GM18526 (cell line): ENCODE measurements around the gene CHIA.

Source experiments
- POLR2A ChIP-seq: IDR thresholded peaks from 3 replicates; pipeline ENCODE4 v1.6.1; 2011; ENCODE audit not compliant: insufficient read length; ENCODE audit errors: extremely low read depth

CHIA gene

DNA sequence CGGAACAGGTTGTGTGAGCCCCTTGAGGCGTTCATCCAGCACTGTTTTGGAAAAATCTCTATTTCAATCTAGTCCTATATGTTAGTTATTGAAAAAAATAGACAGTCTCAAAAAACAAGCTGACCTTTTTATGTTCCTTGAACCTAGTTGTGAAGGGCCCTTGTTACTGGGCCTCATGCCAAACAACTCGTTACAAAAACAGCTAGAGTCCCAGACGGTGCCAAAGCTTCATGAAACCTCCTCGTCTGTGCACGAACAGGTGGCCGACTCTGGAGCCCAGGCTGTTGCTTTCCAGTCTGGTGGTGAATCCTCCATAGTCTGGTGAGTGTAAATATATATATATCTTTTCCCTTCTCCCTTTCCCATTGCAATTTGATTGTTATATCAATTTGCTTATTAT is at the start of gene CHIA:
Gene CHIA, plus strand, starts transcription at position 222 of the 400 bp plus-strand sequence. CDS start 19,617 bp downstream, outside the sequence.
- TF ChIP-seq POLR2A = no peak

DNA sequence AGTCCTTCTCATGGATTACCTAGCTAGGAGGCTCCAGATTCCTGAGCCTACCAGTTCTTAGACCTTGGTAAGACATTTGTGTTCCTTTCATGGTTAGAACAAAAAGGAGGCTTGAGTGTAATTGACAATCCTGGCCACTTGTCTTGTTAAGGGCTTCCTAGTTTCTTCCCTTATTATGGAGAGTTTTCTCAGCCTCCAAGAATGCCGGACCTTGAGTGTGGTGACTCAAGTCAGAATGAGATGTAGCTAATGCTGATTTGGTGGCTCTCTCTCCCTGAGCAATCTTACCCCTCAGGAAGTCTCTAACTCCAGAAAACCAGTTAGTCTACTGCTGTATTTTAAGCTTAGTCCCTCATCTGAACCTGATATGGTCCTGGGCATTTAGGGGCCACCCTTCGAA is 48.9 kb upstream of the CHIA start:
- no peak for TF ChIP-seq POLR2A

DNA sequence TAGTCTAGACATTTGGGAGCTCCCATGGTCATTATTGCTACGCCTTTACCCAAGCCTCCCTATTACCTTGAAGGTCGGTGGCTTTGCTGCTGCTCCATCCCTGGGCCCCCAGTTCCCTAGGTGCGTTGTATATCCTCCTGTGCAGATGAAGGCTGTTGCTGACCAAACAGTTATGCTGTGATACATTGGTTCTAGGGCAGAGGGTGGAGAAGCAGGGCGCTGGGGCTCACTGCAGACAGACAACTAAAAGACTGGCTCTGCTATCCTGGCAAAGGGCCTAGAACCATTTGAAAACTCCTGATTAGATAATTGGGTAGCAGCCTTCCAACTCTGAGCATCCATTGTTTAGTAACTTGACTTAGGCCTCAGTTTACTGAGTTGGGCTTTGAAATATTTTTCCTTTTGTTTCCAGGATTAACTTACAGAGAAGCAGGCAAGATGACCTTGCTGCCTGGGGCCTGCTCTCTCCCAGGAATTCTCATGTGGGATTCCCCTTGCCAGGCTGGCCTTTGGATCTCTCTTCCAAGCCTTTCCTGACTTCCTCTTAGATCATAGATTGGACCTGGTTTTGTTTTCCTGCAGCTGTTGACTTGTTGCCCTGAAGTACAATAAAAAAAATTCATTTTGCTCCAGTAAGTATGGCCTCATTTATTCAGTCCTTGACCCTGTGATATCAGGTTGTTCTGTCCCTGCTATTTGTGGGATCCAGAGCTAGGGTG is 47.7 kb upstream of the CHIA start:
- TF ChIP-seq POLR2A = no peak

DNA sequence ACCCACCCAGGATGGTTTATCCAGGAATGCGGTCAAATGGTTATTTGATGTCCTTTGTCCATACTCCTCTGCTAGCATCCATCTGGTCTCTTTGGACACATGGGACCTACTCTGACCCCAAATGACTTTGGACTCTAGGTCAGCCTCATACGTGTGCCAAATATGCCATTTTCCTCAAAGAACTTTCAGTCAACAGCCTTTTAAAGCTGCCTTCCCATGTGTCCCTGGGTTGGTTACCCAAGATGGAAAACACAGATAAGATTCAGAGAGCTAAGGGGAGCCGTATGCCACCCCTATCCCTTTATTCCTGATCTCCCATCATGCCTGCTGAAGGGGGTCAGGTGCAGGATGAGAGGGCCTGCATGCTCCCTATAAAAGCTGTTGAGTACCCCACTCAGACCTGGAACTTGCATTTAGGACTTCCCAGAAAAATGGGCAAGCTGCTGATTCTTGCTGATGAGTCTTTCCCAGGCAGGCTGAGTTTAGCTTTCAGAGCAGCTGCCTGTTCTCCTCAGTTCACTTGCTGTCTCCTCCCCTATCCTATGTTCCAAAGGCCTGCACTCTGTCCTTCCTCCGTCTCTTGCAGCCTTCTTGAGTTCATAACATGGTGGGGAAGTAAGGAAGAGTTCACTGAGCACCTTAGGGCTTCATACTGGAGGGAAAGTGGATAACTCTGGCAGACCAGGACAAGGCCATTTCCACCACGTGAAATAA is 43.4 kb upstream of the CHIA start:
- TF ChIP-seq POLR2A = no peak

DNA sequence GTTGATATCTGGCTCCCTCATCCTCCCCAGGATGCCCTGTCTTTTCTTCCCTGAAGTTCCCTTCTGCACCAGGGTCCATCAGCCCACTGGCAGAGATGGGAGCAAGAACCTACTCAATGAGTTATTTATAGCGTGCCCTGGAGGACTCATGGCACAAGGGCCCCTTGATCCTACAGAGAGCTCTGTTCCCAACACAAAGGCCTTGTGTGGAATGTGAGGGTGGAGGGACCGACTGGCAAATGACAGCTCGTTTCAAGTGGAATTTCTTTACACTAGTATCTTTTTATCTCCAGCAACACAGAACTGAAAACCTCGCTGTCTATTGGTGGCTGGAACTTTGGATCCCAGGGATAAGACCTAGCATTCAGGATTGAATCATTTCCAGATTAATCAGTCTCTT is 40.7 kb upstream of the CHIA start:
- TF ChIP-seq POLR2A = no peak

DNA sequence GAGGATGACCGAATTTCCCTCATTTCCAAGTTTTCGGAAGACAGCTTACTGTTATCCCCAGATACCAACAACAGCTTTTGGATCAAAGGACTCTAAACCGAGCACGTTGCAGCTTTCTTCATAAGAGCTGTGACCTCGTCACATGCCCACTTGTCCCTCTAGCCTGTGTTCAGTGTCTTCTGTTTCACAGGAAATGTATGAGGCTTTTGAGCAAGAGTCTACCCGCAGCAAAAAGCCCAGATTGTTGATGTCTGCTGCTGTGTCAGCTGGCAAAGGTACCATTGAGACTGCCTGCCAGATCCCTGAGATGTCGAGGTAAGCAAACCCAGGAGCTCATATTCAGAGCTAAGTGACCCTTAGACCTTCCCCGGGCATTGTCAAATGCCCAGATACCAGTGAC is 39.1 kb upstream of the CHIA start:
- TF ChIP-seq POLR2A = no peak

DNA sequence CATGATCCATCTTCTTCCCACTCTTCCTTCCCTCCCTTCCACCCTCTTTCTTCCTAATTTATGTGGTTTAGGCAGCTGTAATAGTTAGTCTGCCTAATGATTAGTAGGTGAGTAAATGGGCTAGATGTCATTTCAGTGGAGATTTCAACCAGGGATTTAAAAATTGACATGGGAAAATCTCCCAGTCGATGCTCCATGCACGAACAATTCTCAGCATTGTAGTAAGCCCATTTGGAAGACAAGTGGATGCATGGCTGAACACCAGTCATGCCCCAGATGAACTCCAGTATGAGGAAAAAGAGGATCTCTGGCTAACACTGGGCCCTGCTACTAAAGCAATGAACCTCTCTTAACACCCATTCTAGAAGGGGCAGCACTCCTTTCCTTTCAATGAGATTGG is 37.9 kb upstream of the CHIA start:
- no peak for TF ChIP-seq POLR2A

DNA sequence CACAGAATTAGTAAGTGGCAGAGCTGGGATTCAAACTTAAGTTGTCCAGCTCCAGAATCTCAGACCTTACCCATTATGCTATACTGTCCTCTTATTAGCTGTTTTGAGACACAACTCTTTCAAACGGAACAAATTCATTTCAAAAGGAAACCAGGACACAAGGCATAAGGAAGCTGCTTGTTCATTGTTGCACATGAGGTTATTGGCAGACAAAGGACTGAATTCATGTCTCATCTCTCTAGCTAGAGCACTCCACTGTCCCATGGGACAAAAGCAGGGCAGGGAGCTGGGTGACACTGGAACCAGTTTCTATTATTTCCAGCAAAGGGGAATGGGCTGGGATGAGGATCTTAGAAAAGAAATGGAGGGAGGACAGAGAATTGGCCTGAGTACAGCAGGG is 36.8 kb upstream of the CHIA start:
- no peak for TF ChIP-seq POLR2A

DNA sequence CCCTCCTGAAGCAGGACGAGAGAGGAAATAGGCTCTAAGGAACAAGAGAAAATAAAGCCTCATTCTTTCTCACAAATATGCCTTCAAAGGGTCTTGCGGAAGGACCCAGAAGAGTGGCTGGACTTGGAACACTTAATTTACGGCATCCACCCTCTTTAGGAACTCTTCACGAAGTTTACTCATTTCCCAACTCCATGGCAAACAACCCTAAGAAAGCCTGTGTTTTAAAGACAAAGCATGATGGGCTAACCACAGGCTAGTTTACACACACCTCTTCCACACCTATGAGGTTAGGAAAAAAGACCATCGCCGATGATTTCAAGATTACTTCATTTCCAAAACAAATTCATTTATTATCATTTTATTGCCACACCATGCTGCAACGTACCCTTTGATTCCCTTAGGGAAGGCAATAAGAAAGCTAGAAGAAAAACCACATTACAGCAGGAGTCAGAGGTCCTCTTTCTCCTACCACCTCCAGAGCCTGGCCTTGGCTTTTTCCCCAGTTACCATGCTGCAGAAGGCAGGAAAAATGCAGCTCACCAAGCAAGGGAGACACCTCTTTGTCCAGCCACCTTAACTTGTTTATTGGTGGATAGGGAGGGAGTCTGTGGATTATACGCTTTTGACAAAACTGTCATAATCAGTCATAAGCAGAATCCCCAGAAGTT is 33.5 kb upstream of the CHIA start:
- TF ChIP-seq POLR2A = no peak

DNA sequence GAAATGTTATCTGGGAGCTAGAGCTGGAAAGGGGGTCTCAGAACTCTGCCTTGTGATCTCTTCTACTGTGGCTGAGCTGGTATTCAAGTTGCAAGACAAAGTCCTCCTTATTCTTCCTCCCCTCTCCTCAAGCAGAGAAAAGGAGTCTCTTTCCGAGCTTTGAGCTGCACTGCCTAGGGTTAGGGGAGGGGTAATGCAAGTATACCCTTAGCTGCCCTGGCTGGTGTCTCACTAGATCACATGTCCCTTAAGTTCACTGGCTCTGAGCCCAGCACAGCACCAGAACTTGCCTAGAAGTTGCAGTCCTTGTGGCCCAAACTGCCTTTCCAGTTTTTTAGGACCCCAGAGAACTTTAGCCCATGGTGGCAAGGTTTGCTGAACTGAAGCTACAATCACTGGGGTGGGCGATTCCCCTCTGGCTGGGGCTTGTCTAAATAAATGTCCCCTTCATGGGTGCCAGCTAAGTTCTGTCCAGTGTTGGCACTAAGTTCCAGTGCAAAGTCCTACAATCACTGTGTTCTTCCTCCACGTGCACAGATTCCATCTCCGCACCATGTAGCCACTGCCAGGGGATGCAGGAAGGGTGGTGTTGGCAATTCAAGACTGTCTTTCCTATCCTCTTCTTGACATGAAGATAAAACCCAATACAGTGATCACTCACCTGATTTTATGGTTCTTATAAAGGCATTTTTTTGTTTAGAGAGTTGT is 22.7 kb upstream of the CHIA start:
- no peak for TF ChIP-seq POLR2A

DNA sequence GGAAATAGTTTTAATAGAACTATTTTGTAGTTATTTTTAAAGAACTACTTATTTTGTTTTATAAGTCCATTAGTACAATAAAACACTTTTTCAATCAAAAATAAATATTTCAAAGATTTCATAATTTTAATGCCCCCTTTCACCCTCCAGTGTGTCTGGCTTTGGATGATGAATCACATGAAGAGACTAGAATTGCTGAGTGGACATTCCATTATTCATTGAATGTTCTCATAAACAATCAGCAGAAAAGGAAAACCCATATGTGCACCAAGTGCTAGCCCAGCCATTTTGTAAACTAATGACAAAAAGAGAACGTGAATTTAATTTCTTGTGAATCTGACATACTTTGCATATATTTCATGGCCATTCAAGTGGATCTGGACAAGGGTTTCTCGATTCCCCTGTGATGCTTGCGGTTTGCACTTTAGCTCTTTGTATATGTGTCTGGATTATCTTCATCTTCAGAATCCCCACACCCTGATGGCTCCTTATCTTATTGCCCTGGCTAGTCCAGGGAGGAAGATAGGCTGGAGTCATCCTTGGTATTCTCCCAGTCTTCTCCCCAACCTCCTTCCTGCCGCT is 20.7 kb upstream of the CHIA start:
- no peak for TF ChIP-seq POLR2A

DNA sequence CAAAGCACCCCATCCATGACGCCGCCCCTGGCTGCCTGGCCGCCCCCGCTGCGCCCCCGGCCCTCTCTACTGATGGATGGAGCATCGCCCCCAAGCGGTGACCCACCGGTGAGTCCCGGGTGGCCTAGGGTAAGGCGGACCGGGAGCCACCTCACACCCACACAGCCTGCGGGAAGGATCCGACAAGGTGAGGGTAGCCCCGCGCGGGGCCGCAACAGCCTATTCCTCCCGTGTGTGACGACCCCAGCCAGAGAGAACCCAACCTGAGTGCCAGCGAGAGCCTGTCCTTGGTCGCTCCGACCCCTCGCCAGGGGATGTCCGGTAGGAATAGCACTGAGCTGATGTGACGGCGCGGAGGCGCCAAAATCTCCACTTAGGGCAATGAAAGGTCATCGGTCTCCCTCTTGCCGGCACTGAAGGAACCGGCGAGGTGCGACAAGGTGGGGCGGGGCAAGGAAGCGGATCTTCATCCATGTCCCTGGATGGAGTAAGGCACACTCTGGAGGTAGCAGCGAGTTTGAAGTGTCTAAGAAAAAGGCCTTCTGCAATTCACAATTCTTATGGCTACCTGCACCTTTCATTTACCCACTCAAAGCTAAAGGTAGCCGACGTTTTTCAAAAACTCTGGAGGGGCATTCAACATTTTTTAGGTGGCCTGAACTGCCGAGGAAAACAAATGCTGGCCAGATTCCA is 19.7 kb upstream of the CHIA start:
- no peak for TF ChIP-seq POLR2A

DNA sequence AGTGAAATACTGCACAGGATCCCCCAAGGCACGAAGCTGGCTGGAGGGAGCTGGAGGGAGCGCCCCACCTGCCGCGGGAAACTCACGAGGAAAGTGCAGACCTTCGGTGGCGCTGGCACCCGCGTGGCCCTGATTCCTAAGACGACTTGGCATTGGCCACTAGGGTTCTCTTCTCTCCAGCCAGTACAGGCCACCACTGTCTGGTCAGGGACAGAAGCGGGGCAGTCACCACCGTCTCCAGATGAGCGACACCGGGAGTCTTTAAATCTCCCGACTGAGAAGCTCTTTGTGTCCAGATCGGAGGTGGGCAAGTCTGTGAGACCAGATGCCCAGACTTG is 19.2 kb upstream of the CHIA start:
- no peak for TF ChIP-seq POLR2A

DNA sequence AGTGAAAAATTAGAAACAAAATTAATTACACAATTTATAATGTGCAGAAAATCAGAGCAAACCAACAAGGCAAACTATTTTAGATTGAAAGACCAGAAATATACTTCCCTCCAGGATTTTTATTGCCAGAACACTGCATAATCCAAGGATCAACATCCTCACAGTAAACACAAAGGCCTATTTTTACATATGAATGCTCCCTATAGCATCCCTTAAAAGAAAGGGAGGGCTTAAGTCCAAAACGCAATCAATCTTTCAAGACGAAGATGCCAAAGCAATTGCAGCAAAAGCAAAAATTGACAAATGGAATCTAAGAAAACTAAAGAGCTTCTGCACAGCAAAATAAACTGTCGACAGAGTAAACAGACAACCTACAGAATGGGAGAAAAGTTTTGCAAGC is 18.6 kb upstream of the CHIA start:
- no peak for TF ChIP-seq POLR2A

DNA sequence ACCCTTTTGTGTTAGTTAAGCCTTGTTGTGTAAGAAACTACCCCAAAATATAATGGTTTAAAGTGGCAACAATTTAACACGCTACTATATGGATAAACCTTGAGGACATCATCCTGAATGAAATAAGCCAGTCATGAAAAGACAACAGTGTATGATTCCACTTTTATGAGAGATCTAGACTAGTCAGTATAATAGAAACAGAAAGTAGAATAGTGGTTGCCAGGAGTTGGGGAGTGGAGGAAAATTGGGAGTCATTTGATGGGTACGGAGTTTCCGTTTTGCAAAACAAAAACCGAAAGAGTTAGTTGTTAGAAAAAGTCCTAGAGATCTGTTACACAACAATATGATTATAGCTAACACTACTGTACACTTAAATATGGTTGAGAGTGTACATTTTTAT is 16.0 kb upstream of the CHIA start:
- no peak for TF ChIP-seq POLR2A

DNA sequence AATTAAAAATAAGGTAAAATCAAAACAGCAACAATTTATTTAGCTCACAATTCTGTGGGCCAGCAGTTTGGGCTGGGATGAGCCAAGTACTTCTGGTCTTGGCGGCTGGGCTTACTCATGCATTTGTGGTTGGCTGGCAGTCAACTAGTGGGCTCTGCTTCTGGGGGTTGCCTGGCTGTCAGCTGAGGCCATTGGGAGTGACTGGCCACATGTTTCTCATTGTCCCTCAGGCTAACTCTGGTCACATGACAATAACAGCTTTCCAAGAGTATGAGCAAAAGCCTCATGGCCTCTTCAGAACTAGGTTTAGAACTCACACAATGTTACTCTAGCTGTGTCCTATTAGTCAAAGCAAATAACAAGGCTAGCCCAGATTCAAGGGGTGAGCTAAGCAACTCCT is 15.6 kb upstream of the CHIA start:
- no peak for TF ChIP-seq POLR2A
